Superior temporal gyrus (tissue), 1 donor: ENCODE data around the gene VCY1B.
"Not testable (repeated sequence)": the region's sequence is repeated elsewhere in the genome, so short reads cannot be mapped to it uniquely, and the experiment has no call there.

ENCODE experiments used
- DNase-seq: peaks from one replicate; pipeline ENCODE4 v3.0.0-alpha.2; 2016; ENCODE audit errors: extremely low spot score

Gene VCY1B

DNA sequence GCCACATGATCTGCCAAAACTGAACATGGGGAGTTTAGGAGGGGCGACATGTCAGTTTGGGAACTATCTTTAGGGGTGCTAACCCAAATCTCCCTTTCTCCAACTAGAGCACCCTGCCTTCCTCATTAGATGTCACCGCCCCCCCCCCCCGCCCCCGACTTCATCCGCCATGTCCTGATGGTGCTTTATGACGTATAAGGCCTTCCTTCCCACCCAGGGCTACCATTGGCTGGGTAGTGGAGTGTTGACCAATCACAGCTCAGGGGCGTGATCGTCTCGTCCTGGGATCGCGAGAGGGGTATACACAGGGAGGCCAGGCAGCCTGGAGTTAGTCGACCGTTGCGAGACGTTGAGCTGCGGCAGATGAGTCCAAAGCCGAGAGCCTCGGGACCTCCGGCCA lies at the start of gene VCY1B:
Gene VCY1B, plus strand, starts transcription at position 301 of the 400 bp plus-strand sequence. Its CDS starts 63 bp downstream, at position 364.
- not testable (repeated sequence) for DNase-seq

DNA sequence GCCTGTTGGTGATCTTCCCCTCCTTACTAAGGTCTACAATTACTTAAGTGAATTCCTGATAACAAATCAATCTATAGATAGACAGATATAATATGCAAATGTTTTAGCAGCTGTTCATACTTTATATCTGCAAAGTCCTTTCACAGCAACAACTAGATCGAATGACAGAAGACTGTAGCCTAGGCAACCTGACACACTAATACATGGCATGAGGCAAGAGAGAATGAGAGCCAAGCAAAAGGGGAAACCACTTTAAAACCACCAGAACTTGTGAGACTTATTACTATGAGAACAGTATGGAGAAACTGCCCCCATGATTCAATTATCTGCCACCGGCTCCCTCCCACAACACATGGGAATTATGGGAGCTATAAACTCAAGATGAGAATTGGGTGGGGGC lies 44.1 kb upstream of the VCY1B start:
- DNase-seq: not testable (repeated sequence)

GRCh38 chrY:14030395-14030794 lies 25.6 kb upstream of the VCY1B start:
- DNase-seq: not testable (repeated sequence)

DNA sequence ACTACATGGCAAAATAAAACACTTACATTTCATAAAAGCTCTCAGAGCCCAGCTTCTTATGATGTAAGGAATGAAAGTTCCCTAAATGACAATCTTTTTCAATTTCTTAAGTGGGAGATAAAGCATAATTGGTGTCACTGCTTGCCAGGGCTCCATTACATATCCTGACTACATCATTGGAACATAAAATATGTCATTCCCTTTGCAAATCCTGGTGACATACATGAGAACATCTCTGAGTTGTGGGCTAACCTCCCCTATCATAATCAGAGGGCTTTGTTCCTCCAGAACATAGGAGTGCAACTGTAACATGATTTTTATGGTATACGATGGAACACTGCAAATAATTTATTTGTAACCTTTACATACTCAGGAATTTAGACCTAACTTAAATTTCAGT lies 29.9 kb downstream of the VCY1B start:
- no peak for DNase-seq
